Measurements from ENCODE around the gene NF2. TPM values are rescaled to one million over a fixed set of nuclear protein-coding genes. Genes with fewer than 3 reads are reported as not detected.

The NF2 gene
- polyA plus RNA-seq, 2 of the 4 experiments (the other 2 are of a cell fraction), result 14.4 to 23.7 TPM

- H3K4me1 ChIP-seq, result no peaks in the 10 kb centered on the region
- no peak overlapping the region for H3K4me2 ChIP-seq
- WGBS (ENCODE audit: missing lambda C conversion rate), result 75% methylated on average over 2 of the region's 3 CpGs
- POLR2A ChIA-PET, result no interaction called here
- CTCF ChIA-PET, result interaction anchor here (0.5 to 0.9 kb wide), 2 partner anchors 15 to 488 kb away, joined by 3 read pairs; no protein-coding TSS in a partner anchor
- no peak overlapping the region for H3K27ac ChIP-seq
- TF ChIP-seq JUNB (IDR thresholded peaks at IDR 0.05), result no peak
- TF ChIP-seq RNF2 (IDR thresholded peaks at IDR 0.05; ENCODE audit: borderline replicate concordance, low read depth), result no peak
- TF ChIP-seq MAZ (IDR thresholded peaks at IDR 0.05; ENCODE audit: borderline replicate concordance, low read depth, low read length), result no peak
- no peak for TF ChIP-seq PBX3 (IDR thresholded peaks at IDR 0.05)
- no peak for TF ChIP-seq BCL3 (IDR thresholded peaks at IDR 0.05)
- no peak for TF ChIP-seq ZFP36 (IDR thresholded peaks at IDR 0.05; ENCODE audit: borderline replicate concordance, partially characterized antibody)
- no peak for TF ChIP-seq RCOR1 (IDR thresholded peaks at IDR 0.05; ENCODE audit: low read depth, low read length)
- TF ChIP-seq E2F6 (IDR thresholded peaks at IDR 0.05; ENCODE audit: borderline replicate concordance, low read depth), result no peak
- TF ChIP-seq HMGXB4 (CRISPR knock-in tag; IDR thresholded peaks at IDR 0.05; ENCODE audit: borderline replicate concordance), result no peak
- TF ChIP-seq NFE2L2 (conservative IDR thresholded peaks at IDR 0.05; ENCODE audit: low read length), result no peak
- TF ChIP-seq RARB (CRISPR knock-in tag; IDR thresholded peaks at IDR 0.05), result no peak
- no peak for TF ChIP-seq ELK1 (IDR thresholded peaks at IDR 0.05; ENCODE audit: low read depth, low read length)
- TF ChIP-seq HDAC2 (IDR thresholded peaks at IDR 0.05), result no peak
- no peak for TF ChIP-seq SREBF2 (IDR thresholded peaks at IDR 0.05)
- TF ChIP-seq EHF (CRISPR knock-in tag; IDR thresholded peaks at IDR 0.05), result no peak
- TF ChIP-seq EP300 (IDR thresholded peaks at IDR 0.05), result no peak
- TF ChIP-seq RAD21 (conservative IDR thresholded peaks at IDR 0.05 in 1 of 2, IDR thresholded peaks at IDR 0.05 in 1 of 2), result no peak
- no peak for TF ChIP-seq CTCF (IDR thresholded peaks at IDR 0.05)
- no peak for TF ChIP-seq TP53 (CRISPR knock-in tag; IDR thresholded peaks at IDR 0.05)
- H3K9me3 ChIP-seq, result no peaks in the 10 kb centered on the region
- no peak for FAIRE-seq
- no peak for DNase-seq (ENCODE audit: low read depth in 1 of 2, low spot score in 1 of 2)
- no peak overlapping the region for H3K4me3 ChIP-seq
- ATAC-seq, result no peak
Measured at GRCh38 chr22:29670626-29671025, 67.2 kb downstream of the NF2 start.

Measured in A549 (cell line).